Right cardiac atrium (tissue), 5 donors: ENCODE results near the gene ACSM2B. TPM values are rescaled to one million over a fixed set of nuclear protein-coding genes. Genes with fewer than 3 reads are reported as not detected.
"Not testable (repeated sequence)": the region's sequence is repeated elsewhere in the genome, so short reads cannot be mapped to it uniquely, and the experiment has no call there.

Source experiments
- ATAC-seq, 2 donors: fragments of 200-7000 bp; cut with Tn5 transposase; one replicate each; pipeline versions ENCODE4 v1.8.0 to v1.9.1; 2020; ENCODE audit warnings: moderate library complexity in 2 of 2, mild to moderate bottlenecking in 1 of 2
- DNase-seq, 3 donors: peaks; one replicate each; pipeline ENCODE4 v3.0.0-alpha.2; 2020
- H3K27ac ChIP-seq: one replicate; pipeline ENCODE4 v1.5.1; 2013; ENCODE audit warnings: mild to moderate bottlenecking, low read length, control low read depth, moderate library complexity
- H3K27me3 ChIP-seq: one replicate; pipeline ENCODE4 v1.6.1; 2013; ENCODE audit not compliant: control insufficient read depth, insufficient read depth
- H3K4me1 ChIP-seq: one replicate; pipeline ENCODE4 v1.6.1; 2013; ENCODE audit warnings: low read length; ENCODE audit not compliant: control insufficient read depth, insufficient read depth
- H3K4me3 ChIP-seq: one replicate; pipeline ENCODE4 v1.5.1; 2013; ENCODE audit warnings: low read length, control low read depth
- H3K9me3 ChIP-seq: one replicate; pipeline ENCODE4 v1.6.1; 2013; ENCODE audit warnings: low read length; ENCODE audit not compliant: control insufficient read depth
- WGBS: extraction: QIAGEN DNeasy Blood & Tissue Kit; methylation state at CpG from one replicate; pipeline ENCODE4 v1.1.7; 2013; 5-methylcytosine and 5-hydroxymethylcytosine counted together
- intact Hi-C, 4 donors: fragments of 100-400 bp; cut with DNase I; formaldehyde crosslinking; loops; one replicate each; pipeline versions ENCODE4 v1.11.0 to v1.14.0; 2022 to 2023
- polyA plus RNA-seq: library from polyadenylated mRNA; stranded (reverse); fragments of 200-250 nt; gene quantifications from one replicate; pipeline ENCODE4 v1.2.3, GENCODE V29; 2013
- total RNA-seq, 4 donors: library from RNA; stranded (reverse); fragmentation: NEBNext Ultra II Directional; extraction: Animal tissue kit (Norgen Biotek cat#: 25700); gene quantifications; one replicate each; pipeline ENCODE4 v1.2.1, GENCODE V29; 2021
- donor health status: healthy with polysubstance abuse.
- donor health status: DM: no; HTN: yes; CAD: no.
- donor health status: DM: no; HTN: no; CAD: no.
- donor health status: DM: no; HTN: yes; CAD: no; lungs with severe emphysema.
- donor health status: DM: yes; HTN: yes; CAD: no.

The ACSM2B gene
- total and polyA plus RNA-seq, 5 donors, result not detected

GRCh38 chr16:20612551-20613480 is 36.6 kb upstream of the ACSM2B start:
- Histone ChIP-seq H3K4me3 (no peak overlapping the region), H3K27me3 (no peaks in the 10 kb centered on the region), H3K27ac (peak overlapping the region; percentile 72), H3K9me3 (no peaks in the 10 kb centered on the region), H3K4me1 (peaks cover 15% of the 10 kb centered on the region)
- intact Hi-C loops, result no loop called here
- peak; percentile 84 to 94 (median 90) for DNase-seq
- 60% methylated on average over 9 of the region's 9 CpGs for WGBS
- ATAC-seq, result peak; percentile 65 to 67

GRCh38 chr16:20611975-20612481 is 35.9 kb upstream of the ACSM2B start:
- intact Hi-C loops, result no loop called here
- Histone ChIP-seq H3K27me3 (no peaks in the 10 kb centered on the region), H3K9me3 (no peaks in the 10 kb centered on the region), H3K27ac (peak overlapping the region; percentile 72), H3K4me3 (no peak overlapping the region), H3K4me1 (peaks cover 15% of the 10 kb centered on the region)
- WGBS, result 52% methylated on average over 5 of the region's 5 CpGs
- peak; percentile 79 to 87 for ATAC-seq
- peak; percentile 84 to 95 (median 93) for DNase-seq

GRCh38 chr16:20611350-20611902 is 35.3 kb upstream of the ACSM2B start:
- H3K9me3 ChIP-seq, result no peaks in the 10 kb centered on the region
- WGBS, result 41% methylated on average over 2 of the region's 2 CpGs
- peaks cover 15% of the 10 kb centered on the region for H3K4me1 ChIP-seq
- H3K4me3 ChIP-seq, result no peak overlapping the region
- peak overlapping the region; percentile 38 for H3K27ac ChIP-seq
- H3K27me3 ChIP-seq, result no peaks in the 10 kb centered on the region
- intact Hi-C loops, result no loop called here
- ATAC-seq (peak; percentile 44 to 49), DNase-seq (peak; percentile 47 to 81 (median 73))

GRCh38 chr16:20610892-20611349 is 34.8 kb upstream of the ACSM2B start:
- Histone ChIP-seq H3K4me3 (no peak overlapping the region), H3K9me3 (no peaks in the 10 kb centered on the region), H3K27ac (peak overlapping the region; percentile 38), H3K27me3 (no peaks in the 10 kb centered on the region), H3K4me1 (peaks cover 15% of the 10 kb centered on the region)
- WGBS, result 53% methylated on average over 4 of the region's 4 CpGs
- DNase-seq (peak; percentile 57 to 84 (median 84)), ATAC-seq (peak; percentile 55 to 58)
- intact Hi-C loops, result no loop called here

GRCh38 chr16:20610211-20610891 is 34.2 kb upstream of the ACSM2B start:
- H3K4me1 ChIP-seq, result peaks cover 15% of the 10 kb centered on the region
- peak in 1 of 2 donors; percentile 3 for ATAC-seq
- H3K27me3 ChIP-seq, result no peaks in the 10 kb centered on the region
- no peaks in the 10 kb centered on the region for H3K9me3 ChIP-seq
- WGBS, result 66% methylated on average over 6 of the region's 6 CpGs
- intact Hi-C loops, result no loop called here
- DNase-seq, result peak in 2 of 3 donors; percentile 21 to 51
- no peak overlapping the region for H3K4me3 ChIP-seq
- no peak overlapping the region for H3K27ac ChIP-seq

- DNase-seq, H3K27me3 ChIP-seq, H3K9me3 ChIP-seq, ATAC-seq, H3K4me1 ChIP-seq, H3K4me3 ChIP-seq, intact Hi-C loops, H3K27ac ChIP-seq: not testable (repeated sequence)
- 49% methylated on average over 11 of the region's 11 CpGs for WGBS
Measured at GRCh38 chr16:20602205-20602604, 26.0 kb upstream of the ACSM2B start.

GRCh38 chr16:20599475-20599874 is 23.3 kb upstream of the ACSM2B start:
- H3K4me1 ChIP-seq, ATAC-seq, H3K27me3 ChIP-seq, intact Hi-C loops, H3K4me3 ChIP-seq, DNase-seq, H3K27ac ChIP-seq, H3K9me3 ChIP-seq: not testable (repeated sequence)
- WGBS, result 83% methylated on average over 5 of the region's 5 CpGs

- intact Hi-C loops, result no loop called here
- no peak for DNase-seq
- 66% methylated on average over 5 of the region's 5 CpGs for WGBS
Measured at GRCh38 chr16:20598832-20599469, 22.8 kb upstream of the ACSM2B start.

GRCh38 chr16:20595694-20596093 is 19.5 kb upstream of the ACSM2B start:
- H3K4me3 ChIP-seq, H3K4me1 ChIP-seq, intact Hi-C loops, DNase-seq, H3K9me3 ChIP-seq, H3K27me3 ChIP-seq, H3K27ac ChIP-seq, ATAC-seq: not testable (repeated sequence)
- 76% methylated on average over 2 of the region's 2 CpGs for WGBS

More at GRCh38 chr16:20598832-20599469, 22.8 kb upstream of the ACSM2B start:
- Histone ChIP-seq H3K9me3 (no peaks in the 10 kb centered on the region), H3K27me3 (no peaks in the 10 kb centered on the region), H3K4me3 (no peak overlapping the region), H3K4me1 (no peaks in the 10 kb centered on the region), H3K27ac (no peak overlapping the region)
- no peak for ATAC-seq

GRCh38 chr16:20595068-20595467 is 18.9 kb upstream of the ACSM2B start:
- ATAC-seq, H3K9me3 ChIP-seq: not testable (repeated sequence)

More at GRCh38 chr16:20595068-20595467, 18.9 kb upstream of the ACSM2B start:
- intact Hi-C loops, H3K4me1 ChIP-seq, H3K4me3 ChIP-seq, H3K27ac ChIP-seq, H3K27me3 ChIP-seq, DNase-seq: not testable (repeated sequence)
- 88% methylated on average over 2 of the region's 2 CpGs for WGBS
